Muscle layer of duodenum (tissue), 2 donors: ENCODE data around the gene JPH2.
A peak's percentile ranks its signal among the peaks of the same experiment; 100 is the strongest.

ENCODE experiments used
- H3K27ac ChIP-seq: one replicate; pipeline ENCODE4 v1.7.0; 2013; ENCODE audit warnings: mild to moderate bottlenecking, low read length
- H3K27me3 ChIP-seq: one replicate; pipeline ENCODE4 v1.7.0; 2013; ENCODE audit warnings: low read depth, mild to moderate bottlenecking, control low read depth, low read length
- H3K36me3 ChIP-seq, 2 donors: one replicate each; pipeline ENCODE4 v1.7.0; 2013; ENCODE audit warnings: low read length in 2 of 2, control low read depth in 1 of 2, mild to moderate bottlenecking in 1 of 2; ENCODE audit not compliant: insufficient read depth in 2 of 2, control insufficient read depth in 1 of 2
- H3K4me1 ChIP-seq, 2 donors: one replicate each; pipeline ENCODE4 v1.7.0; 2013; ENCODE audit warnings: low read length in 2 of 2, mild to moderate bottlenecking in 2 of 2, control low read depth in 1 of 2, moderate library complexity in 1 of 2; ENCODE audit not compliant: insufficient read depth in 2 of 2, control insufficient read depth in 1 of 2
- H3K4me3 ChIP-seq, 2 donors: one replicate each; pipeline ENCODE4 v1.7.0; 2013; ENCODE audit warnings: low read length in 2 of 2, low read depth in 1 of 2, mild to moderate bottlenecking in 1 of 2
- H3K9me3 ChIP-seq, 2 donors: one replicate each; pipeline ENCODE4 v1.7.0; 2013; ENCODE audit warnings: low read length in 2 of 2, control low read depth in 1 of 2, mild to moderate bottlenecking in 1 of 2; ENCODE audit not compliant: control insufficient read depth in 1 of 2
- donor health status: healthy.

The JPH2 gene

DNA sequence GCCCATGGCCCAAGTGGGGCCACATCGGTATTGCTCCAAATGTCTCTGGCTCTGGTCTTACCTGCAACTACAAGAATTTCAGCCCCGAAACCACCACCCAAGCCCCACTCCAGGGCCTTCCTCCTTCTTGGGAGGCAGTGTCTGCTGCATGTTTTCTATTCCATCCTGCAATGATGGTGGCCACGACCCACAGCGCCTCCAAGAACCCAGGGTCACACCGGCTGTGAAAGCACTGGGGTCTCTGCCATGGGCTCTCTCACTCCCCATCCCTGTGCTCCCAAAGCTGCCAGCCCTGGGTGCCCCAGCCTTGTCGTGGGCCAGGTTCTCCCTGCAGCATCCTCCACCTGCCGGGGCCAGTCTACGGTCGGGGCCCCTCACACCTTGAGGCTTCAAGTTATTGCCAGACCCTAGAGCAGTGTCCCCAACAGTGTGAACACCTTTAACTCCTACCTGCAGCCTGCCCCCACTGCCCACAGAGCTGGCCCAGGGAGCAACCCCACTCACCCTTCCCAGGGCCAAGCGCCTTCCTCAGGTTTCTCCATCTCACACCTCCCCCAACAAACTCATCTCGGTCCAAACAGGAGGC lies 115.4 kb downstream of the JPH2 start:
- H3K9me3 ChIP-seq = no peaks in the 10 kb centered on the region
- peaks cover 0 to 3% of the 10 kb centered on the region in 2 donors for H3K4me1 ChIP-seq
- no peak overlapping the region for H3K4me3 ChIP-seq
- H3K36me3 ChIP-seq = no peaks in the 10 kb centered on the region
- H3K27ac ChIP-seq = no peak overlapping the region
- no peaks in the 10 kb centered on the region for H3K27me3 ChIP-seq

DNA sequence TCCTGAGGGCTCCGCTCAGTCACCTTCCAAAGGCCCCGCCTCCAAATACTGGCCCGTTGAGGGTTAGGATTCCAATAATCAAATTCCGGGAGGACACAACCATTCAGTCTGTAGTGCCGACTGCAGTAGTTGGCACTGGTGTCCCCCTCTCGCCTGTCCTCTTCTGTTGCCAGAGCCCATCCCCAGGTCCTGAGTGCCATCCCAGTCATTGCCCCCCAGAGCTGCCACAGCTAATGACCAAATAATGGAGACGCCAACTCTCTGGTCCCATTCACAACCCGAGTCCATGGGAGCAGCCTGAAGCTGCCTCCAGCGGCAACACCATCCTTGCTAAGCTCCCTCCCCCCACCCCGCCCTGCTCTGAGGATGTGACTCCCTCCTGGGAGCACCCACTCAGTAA lies 115.9 kb downstream of the JPH2 start:
- Histone ChIP-seq H3K4me1 (peaks cover 0 to 3% of the 10 kb centered on the region in 2 donors), H3K27me3 (no peaks in the 10 kb centered on the region), H3K36me3 (no peaks in the 10 kb centered on the region), H3K4me3 (no peak overlapping the region), H3K27ac (no peak overlapping the region), H3K9me3 (no peaks in the 10 kb centered on the region)

DNA sequence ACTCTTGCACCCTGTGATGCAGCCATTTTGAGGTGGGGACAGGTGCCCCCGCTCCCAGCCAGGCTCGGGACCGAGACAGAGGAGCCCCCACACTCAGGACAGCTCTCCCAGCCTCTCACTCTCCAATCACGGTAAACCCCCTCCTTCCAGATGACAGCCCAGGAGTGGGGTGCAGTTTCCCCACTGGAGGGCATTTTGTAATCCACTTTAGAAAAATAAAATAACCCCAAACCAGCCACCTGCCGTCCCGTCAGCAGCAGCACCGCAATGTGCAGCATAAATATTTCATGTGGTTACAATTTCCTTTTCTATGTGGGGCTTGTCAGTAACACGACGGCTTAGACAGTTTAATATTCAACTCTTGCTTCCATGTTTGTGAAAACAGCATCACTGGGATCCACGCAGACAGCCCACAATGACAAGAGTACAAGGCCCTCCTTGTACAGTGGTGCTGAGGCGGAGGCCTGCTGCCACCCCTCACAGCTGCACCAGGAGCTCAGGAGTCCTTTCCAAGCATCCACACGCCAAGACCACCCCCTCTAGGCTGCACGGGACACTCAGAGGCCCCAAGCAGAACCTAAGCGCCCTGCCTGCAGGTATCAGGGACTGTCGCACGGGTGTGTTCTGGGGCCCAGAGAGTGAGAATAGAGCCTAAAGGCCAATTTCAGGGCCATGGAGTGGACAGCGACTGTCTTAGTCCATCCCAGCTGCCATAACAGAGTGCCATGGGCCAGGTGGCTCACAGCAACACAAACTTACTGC lies 116.7 kb downstream of the JPH2 start:
- Histone ChIP-seq H3K9me3 (no peaks in the 10 kb centered on the region), H3K36me3 (no peaks in the 10 kb centered on the region), H3K27me3 (no peaks in the 10 kb centered on the region), H3K4me1 (peaks cover 0 to 3% of the 10 kb centered on the region in 2 donors), H3K4me3 (no peak overlapping the region), H3K27ac (no peak overlapping the region)

DNA sequence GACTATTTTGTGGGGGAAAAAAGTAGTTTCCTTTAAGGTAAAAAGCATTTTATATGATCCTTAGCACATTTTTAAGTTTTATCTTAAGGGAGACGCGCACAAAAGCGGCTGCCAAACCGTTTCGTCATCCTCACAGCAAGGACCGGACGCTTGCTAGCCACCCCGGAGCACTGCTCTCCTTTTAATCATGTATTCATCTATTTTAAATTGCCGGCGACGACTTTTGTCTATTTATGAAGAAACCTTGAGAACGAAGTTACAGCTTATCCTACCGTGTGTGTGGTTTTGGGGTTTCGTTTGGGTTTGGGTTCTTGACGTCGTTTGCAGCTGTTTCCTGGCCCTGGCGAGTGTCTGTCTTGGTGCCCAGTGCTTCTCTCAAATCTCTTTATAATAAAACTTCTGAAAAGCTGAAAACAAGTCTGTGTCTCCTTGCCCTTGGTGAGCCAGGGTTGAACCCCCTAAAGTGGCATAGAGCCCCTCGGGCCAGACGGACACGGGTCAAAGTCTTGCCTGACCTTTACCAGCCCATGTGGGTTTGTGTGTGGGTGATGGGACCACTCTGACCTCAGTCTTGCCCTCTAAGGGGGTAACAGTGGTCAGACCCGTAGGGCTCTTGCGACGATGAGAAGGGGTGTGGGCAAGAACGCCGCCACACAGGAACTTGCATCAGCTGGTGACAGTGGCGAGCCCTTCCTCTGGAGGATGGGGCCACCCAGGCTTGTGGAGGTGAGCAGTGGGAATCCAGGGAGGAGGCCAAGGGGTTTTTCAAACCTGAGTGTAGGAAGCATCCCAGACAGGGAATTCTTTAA lies 117.6 kb downstream of the JPH2 start:
- H3K27ac ChIP-seq = no peak overlapping the region
- peak overlapping the region in 1 of 2 donors; percentile 16 for H3K4me3 ChIP-seq
- no peaks in the 10 kb centered on the region for H3K36me3 ChIP-seq
- no peaks in the 10 kb centered on the region for H3K9me3 ChIP-seq
- no peaks in the 10 kb centered on the region for H3K4me1 ChIP-seq
- no peaks in the 10 kb centered on the region for H3K27me3 ChIP-seq

DNA sequence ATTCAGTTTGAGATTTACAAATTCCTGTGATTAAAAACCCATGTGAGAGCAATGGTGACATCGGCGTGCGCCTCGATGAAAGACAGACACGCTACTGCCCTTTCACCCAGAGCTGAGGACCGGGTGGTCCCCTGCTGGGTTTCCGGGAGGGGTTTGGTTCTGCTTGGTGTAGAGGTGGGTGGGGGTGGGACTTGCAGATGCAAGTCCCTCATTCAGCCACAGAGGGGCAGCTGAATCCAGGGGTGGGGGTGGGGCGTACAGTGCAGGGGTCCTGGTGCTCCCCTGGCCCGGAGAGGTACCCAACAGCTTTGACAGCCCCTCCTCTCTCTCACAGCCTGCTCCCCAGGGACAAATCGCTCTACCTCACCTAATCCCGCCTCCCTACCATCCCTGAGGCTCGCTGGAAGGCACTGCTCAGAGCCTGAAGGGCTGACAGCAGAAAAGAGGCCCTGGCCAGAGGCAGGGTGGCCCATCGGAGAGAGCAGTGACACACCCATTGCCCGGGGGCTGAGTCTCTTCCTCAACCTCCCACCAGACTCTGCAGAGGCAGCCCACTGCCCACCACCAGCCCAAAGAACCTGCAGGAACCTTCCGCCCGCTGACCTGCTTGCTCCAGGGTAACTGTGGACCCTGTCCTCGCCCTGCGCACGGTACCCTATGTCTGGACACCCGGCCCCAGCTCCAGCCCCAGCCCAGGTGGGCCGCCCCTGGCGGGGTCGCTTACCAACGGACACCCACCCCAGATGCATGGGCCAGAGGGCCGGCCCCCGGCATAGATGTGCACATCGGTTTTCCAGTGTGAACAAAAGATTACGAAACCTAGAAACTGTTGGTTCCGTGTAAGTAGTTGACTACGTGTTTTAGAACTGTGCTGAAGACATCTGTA lies 118.4 kb downstream of the JPH2 start:
- Histone ChIP-seq H3K36me3 (no peaks in the 10 kb centered on the region), H3K27ac (no peak overlapping the region), H3K9me3 (no peaks in the 10 kb centered on the region), H3K4me3 (no peak overlapping the region), H3K4me1 (no peaks in the 10 kb centered on the region), H3K27me3 (no peaks in the 10 kb centered on the region)

DNA sequence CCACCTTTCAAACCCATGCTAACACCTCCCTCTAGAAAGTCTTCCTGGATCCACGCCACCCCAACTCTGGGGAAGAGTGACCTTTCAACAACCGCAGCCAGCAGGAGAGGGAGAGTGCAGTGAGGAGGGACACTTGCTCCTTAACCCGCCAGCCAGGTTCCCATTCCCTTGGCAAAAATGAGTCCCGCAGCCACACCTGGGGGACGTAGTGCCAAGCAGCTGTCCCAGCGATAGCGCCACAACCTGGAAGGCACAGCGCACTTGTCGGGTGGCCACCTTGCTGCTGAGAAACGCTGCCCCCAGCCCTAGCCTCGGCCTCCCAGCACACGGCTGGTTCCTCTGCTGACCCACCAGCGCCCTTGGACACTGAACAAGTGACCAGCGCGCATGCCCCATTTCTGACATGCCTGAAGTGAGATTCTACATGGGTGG lies 119.3 kb downstream of the JPH2 start:
- Histone ChIP-seq H3K9me3 (no peaks in the 10 kb centered on the region), H3K27ac (no peak overlapping the region), H3K4me1 (no peaks in the 10 kb centered on the region), H3K27me3 (no peaks in the 10 kb centered on the region), H3K4me3 (no peak overlapping the region), H3K36me3 (no peaks in the 10 kb centered on the region)

DNA sequence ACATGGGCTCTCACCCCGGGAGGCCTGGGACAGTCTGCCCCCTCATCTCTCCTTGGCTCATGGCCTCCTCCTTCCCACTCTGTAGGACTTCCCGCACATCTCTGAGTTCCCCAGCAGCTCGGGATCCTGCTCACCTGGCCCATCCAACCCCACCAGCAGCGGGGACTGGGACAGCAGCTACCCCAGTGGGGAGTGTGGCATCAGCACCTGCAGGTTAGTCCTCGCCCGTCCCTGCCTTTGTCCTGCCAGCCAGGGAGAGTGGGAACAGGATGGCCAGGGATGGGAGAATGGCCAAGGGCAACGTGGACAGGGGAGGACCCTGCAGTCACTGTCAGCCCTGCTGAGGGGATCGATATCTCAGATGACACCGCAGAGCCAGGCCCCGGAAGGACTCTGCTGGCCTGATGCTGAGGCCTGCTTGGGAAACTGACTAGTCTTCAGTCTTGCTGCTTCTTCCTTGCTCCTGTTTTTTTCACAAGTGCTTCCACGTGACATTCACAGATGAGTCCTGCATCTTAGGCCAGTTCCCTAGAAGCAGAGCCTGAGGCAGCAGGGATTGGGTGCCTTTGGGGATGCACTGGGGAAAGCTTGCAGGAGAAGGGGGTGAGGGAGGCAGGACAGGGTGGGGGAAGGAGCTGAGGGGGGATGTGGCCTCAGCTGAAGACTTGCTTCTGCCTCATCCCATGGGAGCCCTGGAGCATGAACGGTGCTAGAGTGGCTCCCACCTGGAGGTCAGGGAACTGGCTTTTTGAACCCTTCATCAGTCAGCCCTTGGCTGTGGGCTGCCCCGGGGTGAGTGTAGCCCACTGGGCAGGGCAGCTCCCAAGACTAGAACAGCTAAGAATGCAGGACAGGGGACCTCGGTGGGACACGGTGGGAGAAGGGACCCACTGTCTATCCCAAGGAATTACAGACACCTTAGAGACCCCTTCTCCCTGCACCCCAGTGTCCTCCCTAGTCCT lies 120.1 kb downstream of the JPH2 start:
- Histone ChIP-seq H3K27me3 (no peaks in the 10 kb centered on the region), H3K36me3 (no peaks in the 10 kb centered on the region), H3K27ac (no peak overlapping the region), H3K4me1 (no peaks in the 10 kb centered on the region), H3K4me3 (no peak overlapping the region), H3K9me3 (no peaks in the 10 kb centered on the region)

DNA sequence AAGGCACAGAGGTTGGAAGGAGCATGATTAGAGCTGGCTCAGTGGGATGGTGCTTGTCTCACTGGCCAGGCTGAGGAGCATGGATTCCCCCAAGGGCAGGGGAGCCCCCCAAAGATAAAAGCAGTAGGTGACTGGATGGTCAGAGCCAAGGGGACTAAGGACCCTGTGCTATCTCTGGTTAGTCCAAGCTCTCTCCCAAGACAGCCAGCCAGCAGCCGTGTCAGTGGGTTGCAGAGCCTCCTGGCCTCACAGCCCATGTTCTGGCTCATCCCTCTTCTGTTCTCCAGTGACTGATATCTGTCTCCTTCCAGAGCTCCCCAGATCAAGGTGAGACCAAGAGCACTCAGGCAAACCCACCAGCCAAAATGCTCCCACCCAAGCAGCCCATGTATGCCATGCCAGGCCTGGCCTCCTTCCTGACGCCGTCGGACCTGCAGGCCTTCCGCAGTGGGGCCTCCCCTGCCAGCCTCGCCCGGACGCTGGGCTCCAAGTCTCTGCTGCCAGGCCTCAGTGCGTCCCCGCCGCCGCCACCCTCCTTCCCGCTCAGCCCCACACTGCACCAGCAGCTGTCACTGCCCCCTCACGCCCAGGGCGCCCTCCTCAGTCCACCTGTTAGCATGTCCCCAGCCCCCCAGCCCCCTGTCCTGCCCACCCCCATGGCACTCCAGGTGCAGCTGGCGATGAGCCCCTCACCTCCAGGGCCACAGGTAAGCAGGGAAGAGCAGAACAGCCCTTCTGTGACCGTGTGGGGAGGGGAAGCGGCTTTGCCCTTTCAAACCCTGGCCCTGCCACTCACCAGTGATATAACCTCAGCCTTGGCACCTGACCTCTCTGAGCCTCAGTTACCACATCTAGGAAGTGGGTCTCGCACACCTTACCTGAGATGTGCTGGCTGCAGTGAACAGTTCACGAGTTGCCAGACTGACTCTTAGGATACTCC lies 121.3 kb downstream of the JPH2 start:
- H3K36me3 ChIP-seq = no peaks in the 10 kb centered on the region
- no peaks in the 10 kb centered on the region for H3K9me3 ChIP-seq
- no peak overlapping the region for H3K4me3 ChIP-seq

DNA sequence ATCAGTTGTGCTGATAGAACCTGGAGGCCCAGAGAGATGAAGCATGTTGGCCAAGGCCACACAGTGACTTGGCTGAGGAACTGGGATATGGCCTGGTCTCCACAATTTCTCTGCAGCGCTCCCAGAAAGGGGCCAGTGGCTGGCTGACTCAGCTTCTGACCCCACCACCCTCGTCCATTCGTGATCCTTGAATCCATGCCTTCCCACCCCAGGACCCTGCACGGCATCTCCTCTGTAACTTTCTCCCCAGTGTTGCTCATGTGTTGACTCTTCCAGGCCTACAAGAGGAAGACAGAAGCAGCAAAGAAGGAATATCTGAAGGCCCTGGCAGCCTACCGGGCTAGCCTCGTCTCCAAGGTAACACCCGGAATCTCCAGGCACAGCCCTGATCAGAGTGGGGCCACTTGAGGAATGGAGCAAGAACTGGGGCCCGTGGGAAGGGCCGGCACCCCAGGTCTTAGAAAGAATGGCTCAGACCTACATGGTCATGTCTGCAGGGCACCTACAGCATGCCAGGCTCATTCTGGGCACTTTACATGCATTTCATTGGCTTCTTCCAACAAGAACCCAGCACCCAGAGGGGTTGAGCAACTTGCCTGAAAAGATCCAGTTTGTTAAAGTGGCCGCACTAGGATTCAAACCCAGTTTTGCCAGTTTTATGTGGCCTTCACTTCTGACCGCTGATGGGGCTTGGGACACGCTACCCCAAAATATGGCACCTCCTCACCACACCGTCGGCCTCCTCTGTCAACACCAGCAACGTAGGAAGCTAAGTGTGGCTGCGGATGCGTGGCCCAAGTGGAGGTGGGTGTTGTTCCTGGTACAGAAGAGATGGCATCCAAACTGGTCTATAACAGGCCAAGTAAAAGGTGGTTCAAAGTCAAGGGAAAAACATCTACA lies 122.2 kb downstream of the JPH2 start:
- H3K27me3 ChIP-seq = no peaks in the 10 kb centered on the region
- no peak overlapping the region for H3K4me3 ChIP-seq
- H3K9me3 ChIP-seq = no peaks in the 10 kb centered on the region
- H3K36me3 ChIP-seq = no peaks in the 10 kb centered on the region
- no peak overlapping the region for H3K27ac ChIP-seq
- H3K4me1 ChIP-seq = no peaks in the 10 kb centered on the region

More for the DNA sequence above, 121.3 kb downstream of the JPH2 start:
- no peaks in the 10 kb centered on the region for H3K4me1 ChIP-seq
- no peak overlapping the region for H3K27ac ChIP-seq
- H3K27me3 ChIP-seq = no peaks in the 10 kb centered on the region
